HG02884 (cell line): ENCODE data around the gene NOP58.
A peak's percentile ranks its signal among the peaks of the same experiment; 100 is the strongest.
"Not testable (repeated sequence)": the region's sequence is repeated elsewhere in the genome, so short reads cannot be mapped to it uniquely, and the experiment has no call there.

Experiments
- ATAC-seq: cut with Tn5 transposase; IDR thresholded peaks from one replicate; pipeline ENCODE4 v1.9.1; 2021; ENCODE audit warnings: mild to moderate bottlenecking, moderate library complexity; ENCODE audit not compliant: unreplicated experiment

Gene NOP58, protein sequence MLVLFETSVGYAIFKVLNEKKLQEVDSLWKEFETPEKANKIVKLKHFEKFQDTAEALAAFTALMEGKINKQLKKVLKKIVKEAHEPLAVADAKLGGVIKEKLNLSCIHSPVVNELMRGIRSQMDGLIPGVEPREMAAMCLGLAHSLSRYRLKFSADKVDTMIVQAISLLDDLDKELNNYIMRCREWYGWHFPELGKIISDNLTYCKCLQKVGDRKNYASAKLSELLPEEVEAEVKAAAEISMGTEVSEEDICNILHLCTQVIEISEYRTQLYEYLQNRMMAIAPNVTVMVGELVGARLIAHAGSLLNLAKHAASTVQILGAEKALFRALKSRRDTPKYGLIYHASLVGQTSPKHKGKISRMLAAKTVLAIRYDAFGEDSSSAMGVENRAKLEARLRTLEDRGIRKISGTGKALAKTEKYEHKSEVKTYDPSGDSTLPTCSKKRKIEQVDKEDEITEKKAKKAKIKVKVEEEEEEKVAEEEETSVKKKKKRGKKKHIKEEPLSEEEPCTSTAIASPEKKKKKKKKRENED

DNA sequence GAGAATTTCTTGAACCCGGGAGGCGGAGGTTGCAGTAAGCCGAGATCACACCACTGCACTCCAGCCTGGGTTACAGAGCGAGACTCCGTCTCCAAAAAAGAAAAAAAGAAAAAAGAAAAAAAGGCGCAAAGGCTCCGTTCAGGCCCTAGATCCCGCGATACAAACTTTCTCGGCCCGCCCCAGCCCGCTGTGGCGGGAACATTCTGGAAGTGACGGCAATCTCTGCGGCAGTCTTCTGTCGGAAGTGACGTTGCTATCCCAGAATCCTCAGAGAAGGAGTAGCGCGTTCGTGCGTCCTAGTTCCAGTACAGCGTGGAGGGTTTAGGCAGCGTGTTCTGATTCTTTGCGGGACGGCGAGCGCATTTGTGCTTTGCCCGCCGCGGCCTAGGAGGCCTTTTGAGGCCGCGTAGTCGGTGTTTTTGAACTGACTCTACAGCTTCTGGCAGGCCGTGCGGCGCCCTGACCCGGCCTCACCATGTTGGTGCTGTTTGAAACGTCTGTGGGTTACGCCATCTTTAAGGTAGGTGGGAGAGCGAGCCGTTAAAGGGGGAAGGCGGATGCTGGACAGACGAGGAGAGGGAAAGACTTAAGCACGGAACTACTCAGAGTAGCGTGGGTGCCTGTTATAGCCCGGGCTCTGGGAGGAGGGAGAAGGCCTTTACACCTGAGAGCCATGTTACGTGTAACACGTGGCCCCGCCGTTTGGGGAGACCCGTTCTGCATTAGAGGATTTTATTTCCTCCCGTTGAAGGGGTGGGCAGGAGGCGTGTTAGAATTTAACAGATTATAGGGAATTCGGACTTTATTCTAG, at the start of gene NOP58:
Gene NOP58, plus strand, starts transcription at position 297 of the 811 bp plus-strand sequence. Its CDS starts 179 bp downstream, at position 476.
- peak; percentile 77 for ATAC-seq

DNA sequence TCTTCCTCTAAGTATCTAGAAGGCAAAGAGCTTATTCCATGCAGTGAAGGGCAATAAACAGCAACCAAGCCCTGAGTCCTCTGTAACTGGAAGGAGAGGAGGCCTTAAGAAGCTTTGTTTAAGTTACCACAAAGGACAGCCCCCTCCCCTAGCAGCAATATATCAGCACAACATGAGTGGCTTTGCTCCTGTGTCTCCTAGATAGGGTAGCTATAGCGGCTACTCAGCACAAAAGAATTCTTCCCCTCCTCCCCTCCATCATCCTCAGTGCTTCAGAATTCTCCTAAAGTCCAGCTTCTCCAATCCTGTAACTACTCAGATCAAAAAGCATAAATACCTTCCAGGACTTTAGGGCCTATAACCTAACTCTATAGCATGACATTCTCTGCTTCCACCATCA, 43.7 kb upstream of the NOP58 start:
- ATAC-seq = no peak

DNA sequence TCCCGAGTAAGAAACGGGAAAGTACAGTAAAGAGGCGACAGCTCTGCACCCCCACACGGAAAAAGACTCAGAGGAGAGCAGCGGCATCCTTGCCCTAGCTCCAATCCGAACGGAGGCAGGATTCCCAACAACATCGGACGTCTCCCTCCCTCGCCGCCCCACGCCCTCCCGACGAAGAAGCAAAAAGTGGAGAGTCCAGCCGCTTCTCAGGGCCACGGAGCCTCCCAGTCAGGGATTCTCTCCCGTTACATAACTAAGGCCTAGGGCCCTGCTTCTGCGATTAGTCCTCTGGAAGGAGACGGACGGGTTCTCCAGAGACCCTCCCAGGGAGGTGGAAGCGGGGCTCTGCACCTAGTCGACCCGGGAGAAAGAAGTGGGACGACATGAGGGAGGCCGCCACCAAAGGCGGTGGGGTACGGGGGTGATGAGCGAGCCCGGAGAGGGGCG, 27.8 kb upstream of the NOP58 start:
- ATAC-seq = peak; percentile 24

DNA sequence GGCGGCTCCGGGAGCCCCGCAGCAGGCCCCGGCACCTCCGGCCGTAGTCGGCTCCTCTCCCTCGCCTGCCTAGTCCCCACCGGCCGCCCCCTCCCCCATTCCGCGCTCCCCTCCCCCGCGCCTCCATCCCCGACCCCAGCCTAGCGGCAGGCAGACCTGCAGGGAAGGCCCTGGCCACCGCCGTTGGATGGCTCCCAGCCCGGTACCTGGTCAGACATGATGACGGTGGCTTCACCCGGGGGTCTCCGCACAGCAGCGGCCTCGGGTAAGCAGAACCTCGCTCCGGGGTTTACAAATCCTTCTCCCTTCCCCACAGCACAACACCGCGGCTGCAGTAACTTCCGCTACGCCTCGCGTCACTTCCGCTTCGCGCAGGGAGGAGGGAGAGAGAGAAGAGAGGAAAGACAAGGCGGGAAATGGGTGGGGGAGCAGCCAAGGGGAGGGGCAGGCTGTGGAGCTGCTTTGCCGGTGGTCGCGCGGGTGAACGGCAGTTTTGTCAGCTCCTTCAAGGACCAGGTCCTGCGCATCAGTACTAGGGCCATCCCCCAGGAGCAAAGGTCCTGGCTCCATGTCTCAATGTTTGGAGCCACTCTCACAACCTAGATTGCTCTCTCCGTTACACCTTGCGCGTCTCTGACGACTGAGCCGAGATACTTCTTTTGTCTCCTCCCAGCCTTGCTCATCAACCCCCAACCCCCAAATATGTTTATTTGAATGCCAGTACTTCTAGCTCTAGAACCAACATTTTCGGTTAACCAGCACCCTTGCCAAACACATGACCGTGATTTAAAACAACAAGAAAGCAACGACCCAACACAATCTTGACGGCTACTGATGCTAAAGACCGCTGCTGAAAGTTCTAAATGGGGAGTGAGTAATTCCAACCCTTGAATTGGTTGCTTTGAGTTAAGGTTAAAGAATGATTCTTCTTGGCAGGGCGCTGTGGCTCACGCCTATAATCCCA, 27.0 kb upstream of the NOP58 start, which contains the start of gene SUMO1:
Gene SUMO1, minus strand, starts transcription at position 364 of the 964 bp plus-strand sequence. Its CDS starts 146 bp downstream, at position 218.
- ATAC-seq = peak; percentile 97

DNA sequence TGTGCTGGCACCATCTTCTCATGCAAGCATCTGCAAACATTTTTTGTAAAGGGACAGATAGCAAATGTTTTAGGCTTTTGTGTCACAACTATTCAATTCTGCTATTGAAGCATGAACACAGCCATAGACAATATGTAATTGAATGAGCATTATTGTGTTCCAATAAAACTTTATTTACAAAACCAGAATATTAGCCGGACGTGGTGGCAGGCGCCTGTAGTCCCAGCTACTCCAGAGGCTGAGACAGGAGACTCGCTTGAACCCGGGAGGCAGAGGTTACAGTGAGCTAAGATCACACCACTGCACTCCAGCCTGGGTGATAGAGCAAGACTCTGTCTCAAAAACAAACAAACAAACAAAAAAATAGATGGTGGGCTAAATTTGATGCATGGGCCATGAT, 17.9 kb upstream of the NOP58 start:
- not testable (repeated sequence) for ATAC-seq

DNA sequence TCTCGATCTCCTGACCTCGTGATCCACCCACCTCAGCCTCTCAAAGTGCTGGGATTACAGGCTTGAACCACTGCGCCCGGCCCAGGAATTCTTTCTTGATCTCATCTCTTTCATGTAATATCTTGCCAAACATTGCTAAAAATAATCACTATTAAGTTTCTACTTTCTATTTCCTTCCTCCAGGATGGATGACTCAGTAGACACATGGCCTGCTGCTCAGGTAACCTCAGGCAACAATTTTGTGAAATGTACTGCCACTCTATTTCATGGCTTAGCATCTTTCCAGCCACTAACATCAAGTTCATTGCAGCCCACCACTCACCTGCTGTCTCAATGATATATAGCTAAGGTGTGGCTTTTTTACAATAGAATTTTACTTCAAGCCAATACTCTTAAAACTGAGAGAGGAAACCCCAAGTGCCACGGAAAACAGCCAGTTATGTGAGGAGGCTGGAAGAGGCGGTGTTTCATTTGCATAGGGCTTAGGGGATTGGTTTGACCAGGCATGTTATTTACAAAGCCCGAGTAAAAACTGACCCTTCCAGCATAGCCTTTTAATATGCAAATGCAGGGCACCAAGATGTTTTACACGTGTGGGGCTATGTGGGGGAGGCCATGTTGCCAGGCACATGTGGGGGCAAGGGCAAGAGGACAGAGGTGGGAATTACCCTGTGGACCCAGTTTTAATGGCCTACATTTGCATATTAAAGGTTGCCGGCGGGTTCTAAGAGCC, 15.9 kb upstream of the NOP58 start:
- ATAC-seq = no peak

DNA sequence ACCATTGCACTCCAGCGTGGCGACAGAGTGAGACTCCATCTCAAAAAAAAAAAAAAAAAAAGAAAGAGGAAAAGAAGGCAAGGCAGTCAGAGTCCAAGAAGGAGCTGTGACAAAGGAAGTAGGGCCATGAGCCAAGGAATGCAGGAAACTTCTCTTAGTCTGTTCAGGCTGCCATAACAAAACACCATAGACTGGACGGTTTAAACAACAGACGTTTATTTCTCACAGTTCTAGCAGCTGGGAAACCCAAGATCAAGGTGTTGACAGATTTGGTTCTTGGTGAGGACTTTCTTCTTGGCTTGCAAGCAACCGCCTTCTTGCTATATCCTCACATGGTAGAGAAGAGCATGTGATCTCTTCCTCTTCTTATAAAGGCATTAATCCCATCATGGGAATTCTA, 14.1 kb upstream of the NOP58 start:
- ATAC-seq = no peak

DNA sequence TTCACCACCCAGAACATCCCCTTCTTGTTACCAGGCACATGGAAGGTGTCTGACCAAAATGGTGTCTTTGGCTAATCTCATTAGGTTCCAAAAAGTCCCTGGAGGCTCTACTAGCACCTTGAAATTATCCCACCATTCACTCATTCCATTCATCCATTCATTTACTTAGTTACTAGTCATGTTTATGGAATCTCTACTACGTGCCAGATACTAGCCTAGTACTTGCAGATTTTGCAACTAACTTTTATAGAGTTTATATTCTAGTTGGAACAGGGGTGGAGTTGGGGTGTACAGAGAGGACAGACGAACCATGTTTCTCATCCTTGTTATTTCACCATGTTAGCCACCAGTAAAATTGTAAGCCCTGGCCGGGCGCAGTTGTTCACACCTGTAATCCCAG, 4.0 kb upstream of the NOP58 start:
- ATAC-seq = no peak

DNA sequence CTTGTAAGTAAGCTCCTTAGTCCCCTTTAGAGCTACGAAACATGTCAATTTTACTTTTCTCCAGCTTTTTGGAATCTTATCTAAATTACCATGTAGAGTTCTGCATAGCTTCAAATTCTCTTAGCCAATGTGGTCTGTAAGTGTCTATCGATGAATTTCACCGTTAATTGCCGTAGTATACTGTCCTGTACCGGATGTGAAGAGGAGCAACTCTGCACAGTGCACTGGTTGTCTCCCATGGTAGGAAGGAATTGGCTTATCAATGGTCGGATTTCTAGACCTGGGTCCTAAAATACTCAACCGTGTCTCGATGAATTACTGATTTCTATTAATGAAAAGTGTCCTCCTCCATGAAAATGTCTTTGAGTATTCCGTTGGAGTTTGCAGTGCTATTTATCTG, 1.9 kb downstream of the NOP58 start:
- no peak for ATAC-seq

DNA sequence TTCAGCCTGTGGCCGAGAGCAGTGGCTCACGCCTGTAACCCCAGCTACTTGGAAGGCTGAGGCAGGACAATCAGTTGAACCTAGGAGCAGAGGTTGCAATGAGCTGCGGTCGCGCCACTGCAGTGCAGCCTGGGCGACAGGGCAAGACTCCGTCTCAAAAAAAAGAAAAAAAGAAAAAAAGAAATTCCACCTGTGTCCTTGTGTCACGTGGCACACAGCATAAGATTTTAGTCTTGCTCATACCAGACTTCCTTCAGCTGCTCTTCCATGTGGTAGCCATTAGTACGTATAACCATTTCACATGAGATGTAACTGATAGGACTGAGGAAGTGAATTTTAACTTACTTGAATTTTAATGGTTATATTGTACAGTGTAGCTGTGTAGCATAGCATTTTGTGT, 4.0 kb downstream of the NOP58 start:
- ATAC-seq = no peak

DNA sequence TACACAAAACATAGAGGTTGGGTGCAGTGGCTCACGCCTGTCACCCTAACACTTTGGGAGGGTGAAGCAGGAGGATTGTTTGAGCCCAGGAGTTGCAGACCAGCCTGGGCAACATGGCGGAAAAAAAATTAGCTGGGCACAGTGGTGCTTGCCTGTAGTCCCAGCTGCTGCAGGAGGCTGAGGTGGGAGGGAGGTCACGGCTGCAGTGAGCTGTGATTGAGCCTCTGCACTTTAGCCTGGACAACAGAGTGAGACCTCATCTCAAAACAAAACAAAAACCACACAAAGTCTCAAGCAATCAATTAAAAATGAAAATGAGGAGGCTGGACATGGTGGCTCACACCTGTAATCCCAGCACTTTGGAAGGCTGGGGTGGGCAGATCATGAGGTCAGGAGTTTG, 4.9 kb downstream of the NOP58 start:
- ATAC-seq = no peak

DNA sequence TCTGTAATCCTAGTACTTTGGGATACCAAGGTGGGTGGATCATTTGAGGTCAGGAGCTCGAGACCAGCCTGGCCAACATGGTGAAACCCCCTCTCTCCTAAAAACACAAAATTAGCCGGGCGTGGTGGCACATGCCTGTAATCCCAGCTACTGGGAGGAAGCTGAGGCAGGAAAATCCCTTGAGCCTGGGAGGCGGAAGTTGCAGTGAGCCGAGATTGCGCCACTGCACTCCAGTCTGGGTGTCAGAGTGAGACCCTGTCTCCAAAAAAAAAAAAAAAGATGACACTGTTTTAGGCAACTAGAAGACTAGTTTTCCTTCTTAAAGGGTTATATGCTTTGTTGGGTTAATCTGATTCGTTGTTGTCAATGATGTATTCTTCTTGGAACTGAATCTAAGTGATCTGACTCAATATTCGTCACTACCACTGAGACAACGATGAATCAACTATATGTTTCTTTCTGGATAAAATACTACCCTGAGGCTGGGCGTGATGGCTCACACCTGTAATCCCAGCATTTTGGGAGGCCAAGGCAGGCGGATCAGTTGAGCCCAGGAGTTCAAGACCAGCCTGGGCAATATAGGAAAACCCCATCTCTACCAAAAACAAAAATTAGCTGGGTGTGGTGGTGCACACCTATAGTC, 10.6 kb downstream of the NOP58 start:
- not testable (repeated sequence) for ATAC-seq

DNA sequence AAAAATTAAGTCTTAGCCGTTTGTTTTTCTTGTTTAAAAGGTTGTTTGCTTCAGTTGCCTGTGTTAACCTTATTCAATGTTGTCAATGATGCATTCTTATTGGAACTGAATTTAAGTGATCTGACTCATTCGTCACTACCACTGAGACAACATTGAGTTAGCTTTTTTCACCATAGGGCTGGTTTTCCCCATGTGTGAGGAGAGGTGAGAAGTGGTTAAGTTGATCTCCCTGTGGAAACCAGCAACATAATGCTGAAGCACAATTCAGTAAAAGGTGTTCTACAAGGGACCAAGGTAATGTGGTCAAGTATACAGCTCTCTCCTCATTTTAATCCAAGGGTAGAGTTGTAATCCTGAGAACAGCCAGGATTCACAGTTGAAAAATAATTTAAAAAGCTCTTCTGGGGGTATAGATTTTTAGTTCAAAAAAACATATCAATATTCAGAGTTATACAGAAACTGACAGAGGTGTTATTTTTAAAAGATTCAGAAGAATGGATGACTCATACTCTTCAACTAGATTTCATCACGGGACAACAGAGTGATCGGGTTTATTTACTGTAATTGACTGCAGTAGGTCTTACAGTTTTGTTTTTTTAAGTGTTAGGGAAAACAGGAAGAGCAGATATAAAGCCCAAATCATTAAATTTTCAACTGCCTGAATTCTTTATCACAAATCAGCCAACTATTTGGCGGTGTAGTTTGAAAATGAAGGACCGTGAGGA, 12.6 kb downstream of the NOP58 start:
- ATAC-seq = no peak

DNA sequence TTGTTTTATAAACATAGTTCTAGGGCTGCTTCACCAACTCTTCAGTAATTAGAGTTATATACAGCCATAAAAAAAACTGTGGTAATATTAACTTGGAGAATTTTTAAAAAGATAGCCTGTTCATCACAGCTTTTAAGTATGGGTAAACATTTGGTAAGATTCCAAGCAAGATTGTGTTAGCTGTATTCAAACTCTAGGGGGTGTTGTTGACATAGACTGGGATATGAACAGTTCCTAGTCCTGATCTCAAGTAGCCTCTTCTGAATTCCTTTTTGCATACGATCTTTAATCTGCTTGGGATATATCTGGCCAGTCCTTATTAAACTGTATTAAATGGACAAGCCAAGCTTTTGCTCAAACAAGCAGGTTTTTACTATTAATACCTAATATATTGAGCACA, 13.4 kb downstream of the NOP58 start:
- ATAC-seq = no peak

DNA sequence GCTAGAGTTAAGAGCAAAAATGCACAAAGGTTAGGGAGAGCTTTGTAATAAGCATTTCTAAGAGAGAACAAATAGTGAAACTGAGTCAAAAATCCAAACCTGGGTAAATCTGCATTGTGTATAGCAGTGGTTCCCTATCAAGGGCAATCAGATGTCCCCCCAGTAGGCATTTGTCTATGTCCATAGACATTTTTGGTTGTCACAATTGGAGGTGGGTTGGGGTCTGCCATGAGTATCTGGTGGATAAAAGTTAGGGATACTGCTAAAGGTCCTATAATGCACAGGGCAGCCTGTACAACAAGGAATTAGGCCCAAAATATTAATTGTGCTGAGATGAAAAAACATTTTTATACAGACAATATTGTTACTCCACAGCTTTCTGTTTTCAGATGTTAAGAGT, 21.0 kb downstream of the NOP58 start:
- no peak for ATAC-seq

DNA sequence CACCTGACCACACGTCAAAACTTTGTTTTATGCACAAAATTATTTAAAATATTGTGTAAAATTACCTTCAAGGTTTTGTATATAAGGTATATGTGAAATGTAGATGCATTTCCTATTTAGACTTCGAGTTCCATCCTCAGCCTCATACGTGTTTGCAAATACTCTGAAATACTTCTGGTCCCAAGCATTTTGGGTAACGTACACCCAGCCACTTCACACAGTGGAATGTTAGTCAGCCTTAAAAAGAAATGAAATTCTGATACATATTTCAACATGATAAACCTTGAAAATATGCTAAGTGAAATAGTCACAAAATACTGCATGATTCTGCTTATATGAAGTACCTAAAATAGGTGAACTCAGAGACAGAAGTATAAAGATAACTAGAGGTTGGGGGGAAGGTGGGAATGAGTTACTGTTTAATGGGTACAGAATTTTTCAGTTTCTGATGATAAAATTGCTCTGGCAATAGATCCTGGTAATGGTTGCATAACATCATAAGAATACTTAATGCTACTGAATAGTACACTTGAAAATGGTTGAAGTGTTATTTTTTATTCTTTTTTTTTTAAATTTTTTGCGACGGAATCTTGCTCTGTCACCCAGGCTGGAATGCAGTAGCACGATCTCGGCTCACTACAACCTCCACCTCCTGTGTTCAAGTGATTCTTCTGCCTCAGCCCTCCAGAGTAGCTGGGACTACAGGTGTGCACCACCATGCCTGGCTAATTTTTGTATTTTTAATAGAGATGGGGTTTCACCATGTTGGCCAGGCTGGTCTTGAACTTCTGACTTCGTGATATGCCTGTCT, 24.0 kb downstream of the NOP58 start:
- ATAC-seq = no peak

DNA sequence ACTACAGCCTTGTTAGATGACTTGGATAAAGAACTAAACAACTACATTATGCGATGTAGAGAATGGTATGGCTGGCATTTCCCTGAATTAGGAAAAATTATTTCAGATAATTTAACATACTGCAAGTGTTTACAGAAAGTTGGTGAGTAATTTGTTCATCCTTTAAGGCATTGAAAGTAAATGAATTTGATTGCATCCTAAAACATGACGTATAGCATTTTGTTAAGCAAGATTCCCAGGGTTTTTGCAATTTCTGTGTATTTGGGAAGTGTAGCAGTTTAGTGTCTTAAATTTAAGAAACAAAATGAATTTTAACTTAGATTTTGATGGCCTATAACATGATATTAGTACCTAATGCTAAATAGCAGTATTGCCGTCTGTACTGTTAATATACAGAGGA, 24.8 kb downstream of the NOP58 start:
- no peak for ATAC-seq

DNA sequence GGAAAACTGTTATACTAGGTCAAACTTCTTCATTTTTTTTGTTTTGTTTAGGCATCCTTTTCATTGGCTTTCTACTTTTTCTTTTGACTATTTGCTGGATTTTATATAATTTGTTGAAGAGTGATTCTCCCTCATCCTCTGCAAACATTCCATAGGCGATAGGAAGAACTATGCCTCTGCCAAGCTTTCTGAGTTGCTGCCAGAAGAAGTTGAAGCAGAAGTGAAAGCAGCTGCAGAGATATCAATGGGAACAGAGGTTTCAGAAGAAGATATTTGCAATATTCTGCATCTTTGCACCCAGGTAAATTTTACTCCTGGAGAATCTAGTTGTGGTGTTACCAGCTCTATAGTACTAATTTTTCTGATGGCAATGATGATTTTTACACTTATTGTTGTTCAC, 25.4 kb downstream of the NOP58 start:
- ATAC-seq = no peak
